Stimulated activated CD8-positive, alpha-beta memory T cell treated with anti-CD3 and anti-CD28 coated beads, Interleukin-12 subunit alpha, Interleukin-12 subunit beta, amount 100 ng/mL, for 1 hour (primary cell): ENCODE measurements around the gene POFUT1.
"Not testable (repeated sequence)": the region's sequence is repeated elsewhere in the genome, so short reads cannot be mapped to it uniquely, and the experiment has no call there.

Experiments used
- DNase-seq: peaks from one replicate; pipeline ENCODE4 v3.0.0-alpha.2; 2020; ENCODE audit warnings: low read depth

POFUT1 gene

GRCh38 chr20:32207626-32208498 lies at the start of gene POFUT1, which contains the start of gene PLAGL2:
TSS of gene POFUT1 (plus strand) at chr20:32207880. CDS start at chr20:32207942, 62 bp downstream.
TSS of gene PLAGL2 (minus strand) at chr20:32207743. CDS start at chr20:32202178, 5,565 bp downstream.
- peak; percentile 80 for DNase-seq

- no peak for DNase-seq
Observed at GRCh38 chr20:32158351-32158750, 49.3 kb upstream of the POFUT1 start.

GRCh38 chr20:32158943-32159660 lies 48.6 kb upstream of the POFUT1 start:
- DNase-seq: no peak

- no peak for DNase-seq
Observed at GRCh38 chr20:32159766-32160221, 47.9 kb upstream of the POFUT1 start.

GRCh38 chr20:32160341-32160740 lies 47.3 kb upstream of the POFUT1 start:
- no peak for DNase-seq

- DNase-seq: no peak
Observed at GRCh38 chr20:32162351-32162750, 45.3 kb upstream of the POFUT1 start.

GRCh38 chr20:32163951-32164350 lies 43.7 kb upstream of the POFUT1 start:
- no peak for DNase-seq

- DNase-seq: no peak
Observed at GRCh38 chr20:32164984-32165735, 42.5 kb upstream of the POFUT1 start.

GRCh38 chr20:32165836-32166545 lies 41.7 kb upstream of the POFUT1 start:
- DNase-seq: no peak

GRCh38 chr20:32167552-32167951 lies 40.1 kb upstream of the POFUT1 start:
- DNase-seq: no peak

GRCh38 chr20:32168184-32168910 lies 39.3 kb upstream of the POFUT1 start:
- DNase-seq: no peak

GRCh38 chr20:32177696-32178095 lies 30.0 kb upstream of the POFUT1 start:
- DNase-seq: not testable (repeated sequence)

GRCh38 chr20:32179515-32179914 lies 28.2 kb upstream of the POFUT1 start:
- no peak for DNase-seq

- DNase-seq: no peak
Observed at GRCh38 chr20:32179934-32180333, 27.7 kb upstream of the POFUT1 start.

- DNase-seq: no peak
Observed at GRCh38 chr20:32181606-32182005, 26.1 kb upstream of the POFUT1 start.

GRCh38 chr20:32183947-32184635 lies 23.6 kb upstream of the POFUT1 start:
- no peak for DNase-seq

- DNase-seq: no peak
Observed at GRCh38 chr20:32184961-32185603, 22.6 kb upstream of the POFUT1 start.

- DNase-seq: no peak
Observed at GRCh38 chr20:32186506-32186905, 21.2 kb upstream of the POFUT1 start.

GRCh38 chr20:32188376-32189122 lies 19.1 kb upstream of the POFUT1 start:
- no peak for DNase-seq
